Immature natural killer cell (primary cell): ENCODE measurements around the gene CHRM3. TPM values are rescaled to one million over a fixed set of nuclear protein-coding genes. Genes with fewer than 3 reads are reported as not detected.

ENCODE experiments used
- DNase-seq, 3 donors: peaks; one replicate each; pipeline ENCODE4 v3.0.0; 2022; ENCODE audit warnings: mixed read lengths in 1 of 3
- H3K27ac Mint-ChIP-seq, 6 donors: one replicate each; pipeline ENCODE4 v1.8.0; 2020; ENCODE audit warnings: mixed read lengths in 6 of 6, mild to moderate bottlenecking in 5 of 6, inconsistent platforms in 4 of 6, moderate library complexity in 3 of 6
- H3K27me3 Mint-ChIP-seq, 3 donors: one replicate each; pipeline ENCODE4 v1.8.0; 2020 to 2021; ENCODE audit warnings: low read depth in 3 of 3, mild to moderate bottlenecking in 3 of 3, mixed read lengths in 3 of 3, moderate library complexity in 3 of 3, inconsistent platforms in 1 of 3
- H3K36me3 Mint-ChIP-seq, 3 donors: one replicate each; pipeline ENCODE4 v1.8.0; 2020; ENCODE audit warnings: mixed read lengths in 3 of 3, inconsistent platforms in 2 of 3, mild to moderate bottlenecking in 2 of 3
- H3K4me1 Mint-ChIP-seq, 2 donors: one replicate each; pipeline ENCODE4 v1.8.0; 2020; ENCODE audit warnings: inconsistent platforms in 2 of 2, mild to moderate bottlenecking in 2 of 2, mixed read lengths in 2 of 2, moderate library complexity in 1 of 2
- H3K4me3 Mint-ChIP-seq, 5 donors: one replicate each; pipeline ENCODE4 v1.8.0; 2020; ENCODE audit warnings: mild to moderate bottlenecking in 5 of 5, mixed read lengths in 5 of 5, inconsistent platforms in 3 of 5, moderate library complexity in 3 of 5
- H3K9me3 Mint-ChIP-seq, 6 donors: one replicate each; pipeline ENCODE4 v1.8.0; 2020; ENCODE audit warnings: mild to moderate bottlenecking in 6 of 6, mixed read lengths in 6 of 6, inconsistent platforms in 4 of 6, moderate library complexity in 3 of 6
- polyA plus RNA-seq, 3 donors: library from polyadenylated mRNA; unstranded; fragments of 300-500 nt; fragmentation: Illumina TruSeq; gene quantifications; one replicate each; pipeline ENCODE4 v1.2.3, GENCODE V29; 2021

The CHRM3 gene
- polyA plus RNA-seq, 3 donors from 2014 or later: not detected

- Mint-ChIP-seq H3K4me1 (peaks cover 7 to 14% of the 10 kb centered on the region in 2 donors), H3K36me3 (no peaks in the 10 kb centered on the region), H3K9me3 (peaks cover 0 to 2% (median 0%) of the 10 kb centered on the region in 6 donors), H3K27ac (no peak overlapping the region), H3K27me3 (peaks cover 5 to 17% (median 9%) of the 10 kb centered on the region in 3 donors), H3K4me3 (no peak overlapping the region)
- DNase-seq: no peak
Observed at GRCh38 chr1:239382666-239383065, 3.7 kb upstream of the CHRM3 start.

GRCh38 chr1:239383714-239384113, 2.7 kb upstream of the CHRM3 start:
- no peak overlapping the region for H3K27ac Mint-ChIP-seq
- H3K4me3 Mint-ChIP-seq: no peak overlapping the region
- no peaks in the 10 kb centered on the region for H3K36me3 Mint-ChIP-seq
- H3K9me3 Mint-ChIP-seq: peaks cover 0 to 1% (median 0%) of the 10 kb centered on the region in 6 donors
- no peak for DNase-seq
- H3K4me1 Mint-ChIP-seq: peaks cover 11 to 21% of the 10 kb centered on the region in 2 donors
- peaks cover 12 to 22% (median 13%) of the 10 kb centered on the region in 3 donors for H3K27me3 Mint-ChIP-seq

GRCh38 chr1:239387304-239388158, 1.2 kb downstream of the CHRM3 start:
- peaks cover 12 to 27% of the 10 kb centered on the region in 2 donors for H3K4me1 Mint-ChIP-seq
- no peaks in the 10 kb centered on the region for H3K36me3 Mint-ChIP-seq
- no peak overlapping the region for H3K27ac Mint-ChIP-seq
- DNase-seq: no peak
- H3K27me3 Mint-ChIP-seq: peaks cover 11 to 30% (median 13%) of the 10 kb centered on the region in 3 donors
- peak overlapping the region in 4 of 5 donors; percentile 34 to 57 (median 52) for H3K4me3 Mint-ChIP-seq
- peaks cover 0 to under 1% (median 0%) of the 10 kb centered on the region in 6 donors for H3K9me3 Mint-ChIP-seq

- Mint-ChIP-seq H3K36me3 (no peaks in the 10 kb centered on the region), H3K9me3 (no peaks in the 10 kb centered on the region), H3K4me1 (peaks cover 12 to 28% of the 10 kb centered on the region in 2 donors), H3K27ac (no peak overlapping the region), H3K4me3 (no peak overlapping the region), H3K27me3 (peaks cover 9 to 28% (median 13%) of the 10 kb centered on the region in 3 donors)
- DNase-seq: no peak
Observed at GRCh38 chr1:239388159-239388485, 1.8 kb downstream of the CHRM3 start.

- no peak overlapping the region for H3K27ac Mint-ChIP-seq
- H3K4me3 Mint-ChIP-seq: no peak overlapping the region
- H3K27me3 Mint-ChIP-seq: peaks cover 9 to 28% (median 12%) of the 10 kb centered on the region in 3 donors
- H3K4me1 Mint-ChIP-seq: peaks cover 12 to 28% of the 10 kb centered on the region in 2 donors
- no peaks in the 10 kb centered on the region for H3K36me3 Mint-ChIP-seq
- no peak for DNase-seq
- H3K9me3 Mint-ChIP-seq: no peaks in the 10 kb centered on the region
Observed at GRCh38 chr1:239388578-239388977, 2.2 kb downstream of the CHRM3 start.

- H3K27me3 Mint-ChIP-seq: peaks cover 9 to 29% (median 12%) of the 10 kb centered on the region in 3 donors
- H3K4me3 Mint-ChIP-seq: no peak overlapping the region
- DNase-seq: no peak
- H3K27ac Mint-ChIP-seq: no peak overlapping the region
- peaks cover 12 to 28% of the 10 kb centered on the region in 2 donors for H3K4me1 Mint-ChIP-seq
- no peaks in the 10 kb centered on the region for H3K36me3 Mint-ChIP-seq
- no peaks in the 10 kb centered on the region for H3K9me3 Mint-ChIP-seq
Observed at GRCh38 chr1:239389703-239390102, 3.3 kb downstream of the CHRM3 start.

GRCh38 chr1:239392271-239392670, 5.9 kb downstream of the CHRM3 start:
- no peaks in the 10 kb centered on the region for H3K9me3 Mint-ChIP-seq
- H3K4me1 Mint-ChIP-seq: peaks cover 9 to 18% of the 10 kb centered on the region in 2 donors
- peaks cover 4 to 24% (median 14%) of the 10 kb centered on the region in 3 donors for H3K27me3 Mint-ChIP-seq
- H3K27ac Mint-ChIP-seq: no peak overlapping the region
- H3K36me3 Mint-ChIP-seq: no peaks in the 10 kb centered on the region
- H3K4me3 Mint-ChIP-seq: no peak overlapping the region
- DNase-seq: no peak

- Mint-ChIP-seq H3K9me3 (no peaks in the 10 kb centered on the region), H3K27ac (no peak overlapping the region), H3K36me3 (no peaks in the 10 kb centered on the region), H3K27me3 (peaks cover 0 to 10% (median 6%) of the 10 kb centered on the region in 3 donors), H3K4me1 (peaks cover 2 to 7% of the 10 kb centered on the region in 2 donors), H3K4me3 (no peak overlapping the region)
- no peak for DNase-seq
Observed at GRCh38 chr1:239394107-239394506, 7.7 kb downstream of the CHRM3 start.

GRCh38 chr1:239413916-239414315, 27.5 kb downstream of the CHRM3 start:
- peaks cover 2 to 3% (median 2%) of the 10 kb centered on the region in 3 donors for H3K27me3 Mint-ChIP-seq
- H3K9me3 Mint-ChIP-seq: peaks cover 0 to 5% (median 0%) of the 10 kb centered on the region in 6 donors
- H3K4me3 Mint-ChIP-seq: no peak overlapping the region
- no peak for DNase-seq
- H3K27ac Mint-ChIP-seq: no peak overlapping the region
- H3K36me3 Mint-ChIP-seq: no peaks in the 10 kb centered on the region
- no peaks in the 10 kb centered on the region for H3K4me1 Mint-ChIP-seq

- peaks cover 2 to 3% (median 2%) of the 10 kb centered on the region in 3 donors for H3K27me3 Mint-ChIP-seq
- DNase-seq: no peak
Observed at GRCh38 chr1:239417221-239417620, 30.9 kb downstream of the CHRM3 start.

GRCh38 chr1:239417986-239418640, 31.7 kb downstream of the CHRM3 start:
- Mint-ChIP-seq H3K27me3 (peaks cover 2 to 4% (median 3%) of the 10 kb centered on the region in 3 donors), H3K36me3 (no peaks in the 10 kb centered on the region), H3K4me1 (no peaks in the 10 kb centered on the region), H3K4me3 (no peak overlapping the region), H3K27ac (no peak overlapping the region), H3K9me3 (peaks cover 0 to 2% (median 0%) of the 10 kb centered on the region in 6 donors)
- DNase-seq: no peak

More at GRCh38 chr1:239417221-239417620, 30.9 kb downstream of the CHRM3 start:
- no peak overlapping the region for H3K4me3 Mint-ChIP-seq
- H3K4me1 Mint-ChIP-seq: no peaks in the 10 kb centered on the region
- H3K36me3 Mint-ChIP-seq: no peaks in the 10 kb centered on the region
- peaks cover 0 to 4% (median 0%) of the 10 kb centered on the region in 6 donors for H3K9me3 Mint-ChIP-seq
- no peak overlapping the region for H3K27ac Mint-ChIP-seq

- DNase-seq: no peak
- Mint-ChIP-seq H3K9me3 (peaks cover 0 to 2% (median 0%) of the 10 kb centered on the region in 6 donors), H3K27me3 (peaks cover 2 to 4% (median 3%) of the 10 kb centered on the region in 3 donors), H3K27ac (no peak overlapping the region), H3K4me3 (no peak overlapping the region), H3K4me1 (no peaks in the 10 kb centered on the region), H3K36me3 (no peaks in the 10 kb centered on the region)
Observed at GRCh38 chr1:239418681-239419080, 32.3 kb downstream of the CHRM3 start.

- H3K27me3 Mint-ChIP-seq: peaks cover 1 to 3% (median 2%) of the 10 kb centered on the region in 3 donors
- DNase-seq: no peak
- H3K4me3 Mint-ChIP-seq: no peak overlapping the region
- H3K4me1 Mint-ChIP-seq: peaks cover 7 to 12% of the 10 kb centered on the region in 2 donors
- no peaks in the 10 kb centered on the region for H3K36me3 Mint-ChIP-seq
- H3K27ac Mint-ChIP-seq: no peak overlapping the region
- H3K9me3 Mint-ChIP-seq: peaks cover 0 to 3% (median 0%) of the 10 kb centered on the region in 6 donors
Observed at GRCh38 chr1:239421811-239422210, 35.4 kb downstream of the CHRM3 start.

GRCh38 chr1:239422818-239423217, 36.5 kb downstream of the CHRM3 start:
- Mint-ChIP-seq H3K4me1 (peaks cover 7 to 12% of the 10 kb centered on the region in 2 donors), H3K36me3 (no peaks in the 10 kb centered on the region), H3K27ac (no peak overlapping the region), H3K27me3 (peaks cover 1 to 2% (median 2%) of the 10 kb centered on the region in 3 donors), H3K9me3 (peaks cover 0 to 3% (median 0%) of the 10 kb centered on the region in 6 donors), H3K4me3 (no peak overlapping the region)
- DNase-seq: no peak
